ENCODE measurements around the gene NOA1. TPM values are rescaled to one million over a fixed set of nuclear protein-coding genes. Genes with fewer than 3 reads are reported as not detected.
"Not testable (repeated sequence)": the region's sequence is repeated elsewhere in the genome, so short reads cannot be mapped to it uniquely, and the experiment has no call there.

Gene NOA1
- total and polyA plus RNA-seq, 4 donors, result 5.8 to 20.2 (median 14.9) TPM

DNA sequence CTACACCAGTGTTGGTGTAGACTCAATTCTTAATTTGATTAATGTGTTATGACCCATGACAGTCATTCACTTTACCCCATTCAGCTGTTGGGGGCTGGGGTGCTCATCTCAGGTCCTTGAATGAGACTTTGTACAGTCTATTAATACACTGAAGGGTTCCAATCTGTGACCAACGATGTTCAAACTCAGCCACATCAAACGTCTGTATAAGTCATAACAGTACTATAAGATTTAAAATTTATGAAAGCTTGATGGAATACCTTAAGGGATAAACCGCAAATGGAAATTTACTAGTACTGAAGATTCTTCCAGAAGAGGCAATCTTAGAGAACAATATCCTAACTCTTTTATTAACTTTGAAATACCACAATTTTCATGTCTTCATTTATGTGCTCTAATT, 36.0 kb downstream of the NOA1 start:
- Histone ChIP-seq H3K4me1 (ENCODE audit: control insufficient read depth in 5 of 5, insufficient read depth in 5 of 5, low read length in 5 of 5) (peaks cover 0 to 3% (median 0%) of the 10 kb centered on the region in 5 donors), H3K27me3 (ENCODE audit: control insufficient read depth in 3 of 3, insufficient read depth in 3 of 3, low read length in 2 of 3) (no peaks in the 10 kb centered on the region), H3K27ac (ENCODE audit: low read depth in 1 of 2, low read length in 1 of 2) (no peak overlapping the region), H3K9ac (ENCODE audit: insufficient read depth in 1 of 2, low read length in 2 of 2) (no peak overlapping the region), H3K9me3 (ENCODE audit: control insufficient read depth in 4 of 4, insufficient read depth in 3 of 4, low read length in 3 of 4) (no peaks in the 10 kb centered on the region), H3K4me3 (no peak overlapping the region), H3K36me3 (ENCODE audit: control insufficient read depth in 4 of 4, insufficient read depth in 4 of 4, low read length in 4 of 4) (peaks cover 4 to 9% (median 5%) of the 10 kb centered on the region in 4 donors)
- WGBS, 2 donors, result 77 to 87% methylated on average over 3 of the region's 3 CpGs
- no peak for TF ChIP-seq CTCF (IDR thresholded peaks at IDR 0.05; ENCODE audit: control extremely low read depth, extremely low read depth)
- no peak for DNase-seq
- ATAC-seq (ENCODE audit: insufficient read depth, low FRiP score), result no peak

DNA sequence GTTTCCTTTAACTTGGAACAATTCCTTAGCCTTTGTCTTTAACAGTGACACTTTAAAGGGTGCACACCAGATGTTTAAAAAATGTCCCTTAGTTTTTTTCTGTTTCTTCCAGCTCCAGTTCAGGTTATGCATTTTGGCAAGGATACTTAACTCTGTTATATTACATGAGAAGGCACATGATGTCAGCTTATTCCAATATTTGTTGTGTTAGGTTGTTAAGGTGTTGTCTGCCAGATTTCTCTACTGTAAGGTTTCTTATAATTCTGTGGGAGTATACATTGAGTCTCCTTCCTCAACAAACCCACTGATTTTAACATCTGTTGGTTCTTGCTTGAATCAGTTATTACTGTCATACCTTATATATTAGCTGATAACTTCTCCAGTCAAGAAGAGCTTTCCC, 36.4 kb downstream of the NOA1 start:
- Histone ChIP-seq H3K27ac (ENCODE audit: low read depth in 1 of 2, low read length in 1 of 2) (no peak overlapping the region), H3K36me3 (ENCODE audit: control insufficient read depth in 4 of 4, insufficient read depth in 4 of 4, low read length in 4 of 4) (peaks cover 4 to 10% (median 7%) of the 10 kb centered on the region in 4 donors), H3K4me1 (ENCODE audit: control insufficient read depth in 5 of 5, insufficient read depth in 5 of 5, low read length in 5 of 5) (peaks cover 0 to 3% (median 0%) of the 10 kb centered on the region in 5 donors), H3K9me3 (ENCODE audit: control insufficient read depth in 4 of 4, insufficient read depth in 3 of 4, low read length in 3 of 4) (no peaks in the 10 kb centered on the region), H3K9ac (ENCODE audit: insufficient read depth in 1 of 2, low read length in 2 of 2) (no peak overlapping the region), H3K27me3 (ENCODE audit: control insufficient read depth in 3 of 3, insufficient read depth in 3 of 3, low read length in 2 of 3) (no peaks in the 10 kb centered on the region), H3K4me3 (no peak overlapping the region)
- ATAC-seq (ENCODE audit: insufficient read depth, low FRiP score), result no peak
- no peak for DNase-seq
- no peak for TF ChIP-seq CTCF (IDR thresholded peaks at IDR 0.05; ENCODE audit: control extremely low read depth, extremely low read depth)

GRCh38 chr4:56940403-56940802, 37.0 kb downstream of the NOA1 start:
- Histone ChIP-seq H3K4me1 (ENCODE audit: control insufficient read depth in 5 of 5, insufficient read depth in 5 of 5, low read length in 5 of 5) (peaks cover 0 to 3% (median 0%) of the 10 kb centered on the region in 5 donors), H3K9ac (ENCODE audit: insufficient read depth in 1 of 2, low read length in 2 of 2) (no peak overlapping the region), H3K27me3 (ENCODE audit: control insufficient read depth in 3 of 3, insufficient read depth in 3 of 3, low read length in 2 of 3) (no peaks in the 10 kb centered on the region), H3K9me3 (ENCODE audit: control insufficient read depth in 4 of 4, insufficient read depth in 3 of 4, low read length in 3 of 4) (no peaks in the 10 kb centered on the region), H3K27ac (ENCODE audit: low read depth in 1 of 2, low read length in 1 of 2) (no peak overlapping the region), H3K36me3 (ENCODE audit: control insufficient read depth in 4 of 4, insufficient read depth in 4 of 4, low read length in 4 of 4) (peaks cover 4 to 10% (median 7%) of the 10 kb centered on the region in 4 donors), H3K4me3 (no peak overlapping the region)
- WGBS, 2 donors, result 97% methylated on average over 12 of the region's 12 CpGs
- TF ChIP-seq CTCF (IDR thresholded peaks at IDR 0.05; ENCODE audit: control extremely low read depth, extremely low read depth), result no peak
- DNase-seq, result no peak
- ATAC-seq (ENCODE audit: insufficient read depth, low FRiP score), result no peak

DNA sequence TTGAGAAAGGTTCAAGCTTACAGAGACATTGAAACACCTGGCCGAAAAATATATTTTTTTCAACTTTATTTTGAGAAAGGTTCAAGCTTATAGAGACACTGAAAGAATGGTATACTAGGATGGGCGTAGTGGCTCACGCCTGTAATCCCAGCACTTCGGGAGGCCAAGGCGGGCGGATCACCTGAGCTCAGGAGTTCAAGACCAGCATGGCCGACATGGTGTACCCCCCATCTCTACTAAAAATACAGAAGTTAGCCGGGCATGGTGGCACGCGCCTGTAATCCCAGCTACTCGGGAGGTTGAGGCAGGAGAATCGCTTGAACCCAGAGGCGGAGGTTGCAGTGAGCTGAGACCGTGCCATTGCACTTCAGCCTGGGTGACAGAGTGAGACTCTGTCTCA, 37.6 kb downstream of the NOA1 start:
- H3K4me3 ChIP-seq; H3K27me3 ChIP-seq (ENCODE audit: control insufficient read depth in 3 of 3, insufficient read depth in 3 of 3, low read length in 2 of 3); ATAC-seq (ENCODE audit: insufficient read depth, low FRiP score); H3K9ac ChIP-seq (ENCODE audit: insufficient read depth in 1 of 2, low read length in 2 of 2); DNase-seq; H3K9me3 ChIP-seq (ENCODE audit: control insufficient read depth in 4 of 4, insufficient read depth in 3 of 4, low read length in 3 of 4); H3K36me3 ChIP-seq (ENCODE audit: control insufficient read depth in 4 of 4, insufficient read depth in 4 of 4, low read length in 4 of 4); H3K27ac ChIP-seq (ENCODE audit: low read depth in 1 of 2, low read length in 1 of 2); H3K4me1 ChIP-seq (ENCODE audit: control insufficient read depth in 5 of 5, insufficient read depth in 5 of 5, low read length in 5 of 5): not testable (repeated sequence)
- 97 to 98% methylated on average over 14 of the region's 14 CpGs for WGBS, 2 donors

All from lung (tissue), 12 donors.